SHP77 treated with DMSO at 0.1 percent for 48 hours (cell line): ENCODE measurements around the gene TPH2.

Source experiments
- DNase-seq: peaks from one replicate; lab custom pipeline; 2025; lab: John Stamatoyannopoulos, UW

TPH2 gene

DNA sequence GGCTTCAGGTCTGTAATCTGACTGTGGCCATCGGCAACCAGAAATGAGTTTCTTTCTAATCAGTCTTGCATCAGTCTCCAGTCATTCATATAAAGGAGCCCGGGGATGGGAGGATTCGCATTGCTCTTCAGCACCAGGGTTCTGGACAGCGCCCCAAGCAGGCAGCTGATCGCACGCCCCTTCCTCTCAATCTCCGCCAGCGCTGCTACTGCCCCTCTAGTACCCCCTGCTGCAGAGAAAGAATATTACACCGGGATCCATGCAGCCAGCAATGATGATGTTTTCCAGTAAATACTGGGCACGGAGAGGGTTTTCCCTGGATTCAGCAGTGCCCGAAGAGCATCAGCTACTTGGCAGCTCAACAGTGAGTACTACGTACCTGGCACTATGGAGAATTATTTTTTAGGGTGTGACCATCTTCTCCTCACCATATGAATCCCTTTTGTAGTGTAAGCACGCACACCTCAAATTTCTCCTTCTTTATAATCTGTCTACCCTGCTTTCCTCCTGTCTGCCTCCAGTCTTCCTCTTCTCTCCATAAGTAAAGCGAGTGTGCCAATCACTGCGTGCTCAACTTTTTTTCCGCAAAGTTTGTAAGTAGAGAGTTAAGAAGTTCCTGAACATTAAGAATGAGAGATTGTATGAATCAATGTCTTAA lies at the start of gene TPH2:
TPH2 (plus strand) TSS at position 118 of the 658 bp plus-strand sequence; CDS start at position 260, 142 bp downstream.
- peak; percentile 96 for DNase-seq

DNA sequence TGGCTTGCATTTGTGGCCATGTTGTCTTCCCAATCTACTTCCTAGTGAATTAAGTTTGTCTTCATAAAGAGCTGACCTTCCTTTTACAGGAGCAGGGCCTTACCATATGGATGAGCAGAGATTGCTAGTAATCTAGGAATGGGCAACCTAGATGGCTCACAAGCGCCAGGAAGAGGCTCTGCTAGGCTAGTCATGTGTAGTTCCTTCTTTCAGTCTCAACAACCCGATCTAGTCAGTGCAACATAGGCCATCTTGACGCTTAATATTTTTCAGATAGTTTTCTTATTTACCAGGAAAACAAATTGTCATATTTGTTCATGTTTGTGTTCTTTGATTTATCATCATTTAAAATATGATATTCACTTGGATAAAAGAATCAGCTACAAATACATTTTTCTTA lies 48.2 kb upstream of the TPH2 start:
- DNase-seq = no peak

DNA sequence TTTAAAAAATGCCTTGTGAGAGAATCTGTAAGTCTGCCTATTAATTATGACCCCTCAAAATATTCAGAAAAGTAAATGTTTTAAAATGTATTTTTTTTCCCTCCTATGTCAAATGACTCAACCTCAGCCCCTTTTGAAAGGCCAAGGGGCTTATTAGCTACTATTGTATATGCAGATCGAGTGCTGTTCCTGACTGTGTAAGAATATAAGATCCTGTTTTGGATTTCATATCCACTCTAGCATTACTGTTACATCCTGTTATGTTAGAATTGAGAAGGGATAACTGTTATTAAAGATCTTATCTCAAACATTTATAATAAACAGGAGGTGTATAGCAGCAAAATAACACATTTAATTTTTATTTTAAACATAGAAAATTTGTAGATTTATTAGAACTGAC lies 46.6 kb upstream of the TPH2 start:
- no peak for DNase-seq

GRCh38 chr12:71896205-71896882 lies 42.3 kb upstream of the TPH2 start:
- DNase-seq = no peak

GRCh38 chr12:71900091-71900490 lies 38.6 kb upstream of the TPH2 start:
- no peak for DNase-seq

DNA sequence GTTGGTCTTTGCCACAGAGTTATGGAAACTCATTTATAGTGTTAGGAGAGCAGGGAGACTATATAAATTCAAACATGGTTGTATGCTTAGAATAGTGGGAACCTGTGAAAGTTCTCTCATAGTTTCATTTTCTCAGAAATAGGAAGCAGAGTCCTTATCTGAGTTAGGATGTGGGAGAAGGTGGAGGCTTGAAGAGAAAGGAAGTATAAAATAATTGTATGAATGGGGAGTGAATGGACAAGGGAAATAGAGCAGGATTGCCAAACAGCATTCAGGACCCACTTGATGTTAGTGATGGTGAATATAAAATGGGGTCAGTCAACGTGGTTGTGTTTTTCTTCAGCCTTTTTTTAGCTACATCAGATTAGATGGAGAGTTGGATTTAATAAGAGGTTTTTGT lies 34.0 kb upstream of the TPH2 start:
- DNase-seq = no peak

GRCh38 chr12:71935594-71935993 lies 3.1 kb upstream of the TPH2 start:
- DNase-seq = no peak

GRCh38 chr12:71940068-71940467 lies 1.4 kb downstream of the TPH2 start:
- peak; percentile 28 for DNase-seq

DNA sequence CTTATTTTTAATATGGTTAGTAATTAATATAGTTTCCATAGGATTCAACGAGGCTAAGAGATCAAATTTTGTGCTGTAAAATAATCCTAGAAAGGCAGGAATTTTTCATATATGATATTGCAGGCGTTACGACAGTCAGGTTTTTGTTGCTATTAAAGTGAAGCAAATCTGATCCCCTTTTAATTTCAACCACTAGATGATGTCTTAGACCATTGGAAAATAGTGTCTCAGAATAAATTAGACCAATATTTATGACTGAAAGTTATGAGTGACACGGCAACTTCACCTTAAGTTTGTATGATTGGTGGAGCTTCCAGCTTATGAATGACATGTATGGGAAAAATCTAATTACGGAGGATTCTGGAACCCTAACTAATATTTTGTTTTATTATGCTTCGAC lies 2.5 kb downstream of the TPH2 start:
- DNase-seq = peak; percentile 29

DNA sequence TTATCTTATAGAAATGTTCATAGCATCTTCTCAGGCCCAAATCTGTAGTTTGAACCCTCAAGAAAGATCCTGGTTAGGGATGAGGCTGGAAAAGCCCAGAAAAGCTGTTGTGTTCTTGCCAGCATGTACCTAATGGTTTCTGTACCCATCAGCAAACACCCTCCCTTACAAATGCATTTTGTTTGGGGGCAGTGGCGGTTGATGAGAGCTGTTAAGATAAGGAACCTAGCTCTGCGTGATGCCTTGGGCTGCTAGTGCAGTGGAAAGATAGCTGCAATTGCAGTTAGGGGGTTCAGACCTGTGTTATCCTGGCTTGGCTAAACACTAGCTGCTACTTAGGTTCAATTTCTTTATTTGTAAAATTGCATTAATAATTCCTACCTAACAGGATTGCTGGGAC lies 3.6 kb downstream of the TPH2 start:
- DNase-seq = peak; percentile 29

DNA sequence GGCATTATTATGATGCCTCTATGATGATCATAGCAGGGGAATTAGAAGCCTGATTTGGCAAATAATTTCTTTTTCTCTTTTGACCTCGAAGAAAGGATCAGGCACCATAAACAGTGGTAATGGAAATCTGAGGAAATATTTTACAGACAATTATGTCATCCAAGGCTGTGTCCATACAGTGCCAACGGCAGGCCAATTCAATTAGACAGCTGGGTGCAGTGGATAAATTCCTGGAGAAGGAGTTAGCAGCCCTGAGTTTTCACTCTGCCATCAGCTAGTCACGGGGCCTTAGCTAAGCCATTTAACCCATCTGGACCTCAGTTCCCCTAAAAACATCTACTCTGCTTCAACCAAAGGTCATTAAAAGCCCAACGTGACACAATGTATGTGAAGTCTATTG lies 4.1 kb downstream of the TPH2 start:
- no peak for DNase-seq

GRCh38 chr12:71945121-71945520 lies 6.5 kb downstream of the TPH2 start:
- no peak for DNase-seq

GRCh38 chr12:71945883-71946282 lies 7.2 kb downstream of the TPH2 start:
- no peak for DNase-seq

GRCh38 chr12:71947645-71948105 lies 9.0 kb downstream of the TPH2 start:
- DNase-seq = peak; percentile 97

- no peak for DNase-seq
These were observed 9.7 kb downstream of the TPH2 start for GRCh38 chr12:71948390-71948789.

DNA sequence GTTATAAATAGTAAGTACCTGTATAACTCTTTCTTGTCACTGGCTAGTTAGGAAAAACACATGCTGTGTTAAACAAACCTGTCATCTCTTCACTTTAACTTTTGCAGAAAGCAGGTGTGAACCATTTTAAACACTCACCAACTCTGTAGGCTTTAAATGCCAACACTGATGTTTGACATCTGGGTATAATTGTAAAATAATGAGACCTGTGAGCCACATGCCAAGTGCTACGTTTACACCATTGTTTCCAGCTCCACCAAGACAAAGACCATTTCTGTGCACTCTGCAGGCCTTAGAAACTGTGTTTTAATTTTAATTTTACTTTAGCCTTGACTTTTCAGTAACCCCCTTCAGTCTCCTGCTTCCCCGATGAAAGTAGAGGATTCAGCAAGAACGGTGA lies 11.0 kb downstream of the TPH2 start:
- no peak for DNase-seq

DNA sequence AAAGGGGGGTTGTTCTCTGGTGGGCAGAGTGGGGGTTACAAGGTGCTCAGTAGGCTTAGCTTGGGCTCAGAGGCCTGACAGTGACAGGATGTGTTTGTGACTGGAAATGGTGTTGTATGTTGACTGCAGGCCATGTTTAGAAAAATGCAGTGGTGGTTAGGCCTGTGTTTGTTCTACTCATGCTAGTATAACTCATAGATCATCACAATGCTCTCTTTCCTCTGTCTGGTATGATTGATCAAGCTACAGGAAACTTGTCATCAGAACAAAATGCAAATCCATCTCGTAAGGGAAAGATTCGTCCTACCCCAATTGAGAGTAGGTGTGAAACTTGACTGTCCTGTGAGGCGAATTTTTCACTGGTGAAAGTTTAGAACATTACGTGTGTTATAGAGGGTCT lies 11.8 kb downstream of the TPH2 start:
- DNase-seq = no peak

DNA sequence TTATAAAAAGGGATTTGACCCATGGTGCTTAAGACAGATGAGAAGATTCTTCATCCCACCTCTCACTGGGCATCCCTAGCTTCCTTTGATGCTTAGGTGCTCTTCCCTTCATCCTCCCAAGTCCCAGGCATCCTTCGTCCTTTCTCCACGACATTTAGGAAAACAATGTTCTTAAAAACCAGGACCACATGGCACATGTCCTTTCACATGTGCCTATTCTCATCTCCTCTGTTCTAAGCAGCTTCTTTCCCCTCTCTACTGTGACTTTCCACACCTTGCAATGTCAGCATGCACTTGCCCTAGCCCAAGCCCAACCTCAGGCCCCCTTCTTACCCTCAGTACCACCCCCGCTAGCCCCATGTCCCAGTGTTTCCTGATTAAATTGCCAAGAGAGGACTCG lies 12.2 kb downstream of the TPH2 start:
- no peak for DNase-seq

DNA sequence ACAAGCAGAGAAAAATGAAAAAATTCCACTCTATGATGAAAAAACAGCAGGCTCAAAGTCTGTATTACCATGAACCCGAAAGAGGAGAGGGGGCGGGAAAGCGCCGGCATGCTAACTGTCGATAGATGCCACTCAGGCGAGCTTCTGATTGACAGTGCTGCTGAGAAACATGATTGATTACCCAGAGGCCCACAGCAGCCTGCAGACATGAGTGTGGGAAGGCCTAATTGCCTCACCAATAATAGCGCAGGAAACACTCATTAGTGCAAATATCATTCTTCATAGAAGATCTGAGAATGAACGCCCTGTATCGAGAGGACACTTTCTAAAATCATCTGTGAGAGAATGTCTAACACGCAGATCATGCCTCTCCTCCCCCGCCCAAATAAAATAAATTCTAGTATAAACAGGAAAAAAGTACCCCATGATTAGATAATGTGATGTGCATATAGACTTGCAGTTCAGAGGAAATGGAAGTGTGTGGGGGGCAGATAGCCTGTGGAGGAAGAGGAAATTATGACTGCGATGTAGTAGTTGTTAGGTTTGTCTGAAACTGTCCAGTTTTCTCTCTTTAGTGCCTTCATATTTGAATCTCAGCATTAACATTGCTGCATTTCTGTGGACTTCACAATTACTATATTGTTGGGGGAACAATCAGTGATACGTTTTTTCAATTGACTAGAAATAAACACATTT lies 15.6 kb downstream of the TPH2 start:
- no peak for DNase-seq

GRCh38 chr12:71954861-71955260 lies 16.2 kb downstream of the TPH2 start:
- no peak for DNase-seq

GRCh38 chr12:71955970-71956369 lies 17.3 kb downstream of the TPH2 start:
- no peak for DNase-seq

- DNase-seq = no peak
These were observed 19.4 kb downstream of the TPH2 start for GRCh38 chr12:71958056-71958455.

DNA sequence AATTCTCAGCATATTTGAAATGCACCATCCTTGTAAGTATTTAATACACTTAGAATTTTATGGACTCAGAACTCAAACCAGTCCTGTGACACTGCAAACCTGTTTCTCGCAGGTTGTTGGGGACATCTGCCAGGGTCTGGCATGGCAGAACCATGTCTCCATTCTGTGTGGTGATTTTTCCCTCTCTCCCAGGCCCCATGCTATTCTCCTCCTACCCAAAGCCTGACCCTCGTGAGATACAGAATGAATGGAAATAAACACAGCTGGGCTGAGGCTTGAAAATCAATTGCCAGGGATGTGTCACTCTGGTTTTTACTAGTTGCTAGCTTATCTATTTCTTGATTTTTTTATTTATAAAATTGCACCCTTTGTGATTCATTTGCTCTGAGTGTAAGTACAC lies 19.8 kb downstream of the TPH2 start:
- no peak for DNase-seq
